GM10248 (cell line): ENCODE data around the gene CAVIN1.

ENCODE experiments used
- CTCF ChIA-PET: fragments of 300-600 bp; sonication (Branson Sonifier 250); formaldehyde crosslinking; extraction: SDS; loops from one replicate; lab custom pipeline; 2021; ENCODE audit warnings: antibody characterized with exemption; lab: Yijun Ruan, JAX
- POLR2A ChIA-PET: fragments of 350-650 bp; sonication (Branson Sonifier 250); formaldehyde crosslinking; extraction: SDS; loops from one replicate; lab custom pipeline; 2020; ENCODE audit warnings: antibody characterized with exemption; lab: Yijun Ruan, JAX
- DNase-seq: peaks from one replicate; pipeline ENCODE4 v3.0.0; 2012; ENCODE audit errors: extremely low spot score
- TF ChIP-seq, protein P1 (sequence below): IDR thresholded peaks from 2 replicates; pipeline ENCODE4 v1.5.1; 2012; ENCODE audit warnings: mild to moderate bottlenecking, low read depth; ENCODE audit errors: extremely low read depth, missing control alignments, control extremely low read depth

The CAVIN1 gene

DNA sequence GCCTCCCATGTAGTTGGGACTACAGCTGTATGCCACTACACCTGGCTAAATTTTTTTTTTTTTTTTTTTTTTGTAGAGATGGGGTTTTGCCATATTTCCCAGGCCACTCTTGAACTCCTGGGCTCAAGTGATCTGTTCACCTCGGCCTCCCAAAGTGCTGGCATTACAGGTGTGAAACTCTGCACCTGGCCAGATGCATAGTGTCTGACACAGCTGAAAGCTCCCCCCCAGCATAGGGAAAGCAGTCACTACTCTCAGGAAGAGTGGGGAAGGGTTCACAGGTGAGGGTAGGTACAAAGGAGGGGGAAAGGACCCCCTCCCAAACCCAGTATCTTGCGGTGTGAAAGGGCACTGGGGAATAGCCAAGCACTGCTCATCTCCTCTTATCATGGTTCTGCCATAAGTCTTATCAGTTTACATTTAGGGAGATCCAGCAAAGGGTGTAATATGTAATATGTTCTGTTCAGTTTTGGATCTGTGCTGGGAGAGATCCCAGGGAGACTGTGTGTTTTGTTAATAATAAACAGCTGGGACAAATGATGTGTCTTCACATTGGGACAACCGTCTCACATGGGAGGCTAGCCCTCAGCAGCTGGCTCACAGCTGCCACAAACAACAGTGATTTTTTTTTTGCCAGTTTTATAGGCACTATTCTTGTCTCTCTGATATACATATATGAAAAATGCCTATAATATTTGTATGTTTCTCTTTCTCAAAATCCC, 6.8 kb upstream of the CAVIN1 start:
- TF ChIP-seq, protein P1, sequence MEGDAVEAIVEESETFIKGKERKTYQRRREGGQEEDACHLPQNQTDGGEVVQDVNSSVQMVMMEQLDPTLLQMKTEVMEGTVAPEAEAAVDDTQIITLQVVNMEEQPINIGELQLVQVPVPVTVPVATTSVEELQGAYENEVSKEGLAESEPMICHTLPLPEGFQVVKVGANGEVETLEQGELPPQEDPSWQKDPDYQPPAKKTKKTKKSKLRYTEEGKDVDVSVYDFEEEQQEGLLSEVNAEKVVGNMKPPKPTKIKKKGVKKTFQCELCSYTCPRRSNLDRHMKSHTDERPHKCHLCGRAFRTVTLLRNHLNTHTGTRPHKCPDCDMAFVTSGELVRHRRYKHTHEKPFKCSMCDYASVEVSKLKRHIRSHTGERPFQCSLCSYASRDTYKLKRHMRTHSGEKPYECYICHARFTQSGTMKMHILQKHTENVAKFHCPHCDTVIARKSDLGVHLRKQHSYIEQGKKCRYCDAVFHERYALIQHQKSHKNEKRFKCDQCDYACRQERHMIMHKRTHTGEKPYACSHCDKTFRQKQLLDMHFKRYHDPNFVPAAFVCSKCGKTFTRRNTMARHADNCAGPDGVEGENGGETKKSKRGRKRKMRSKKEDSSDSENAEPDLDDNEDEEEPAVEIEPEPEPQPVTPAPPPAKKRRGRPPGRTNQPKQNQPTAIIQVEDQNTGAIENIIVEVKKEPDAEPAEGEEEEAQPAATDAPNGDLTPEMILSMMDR = no peak
- CTCF ChIA-PET = interaction anchor here (1.4 to 2.7 kb wide), 5 partner anchors 8 to 97 kb away, joined by 3 to 12 read pairs (median 8); no protein-coding TSS in a partner anchor
- POLR2A ChIA-PET = no interaction called here
- DNase-seq = no peak

DNA sequence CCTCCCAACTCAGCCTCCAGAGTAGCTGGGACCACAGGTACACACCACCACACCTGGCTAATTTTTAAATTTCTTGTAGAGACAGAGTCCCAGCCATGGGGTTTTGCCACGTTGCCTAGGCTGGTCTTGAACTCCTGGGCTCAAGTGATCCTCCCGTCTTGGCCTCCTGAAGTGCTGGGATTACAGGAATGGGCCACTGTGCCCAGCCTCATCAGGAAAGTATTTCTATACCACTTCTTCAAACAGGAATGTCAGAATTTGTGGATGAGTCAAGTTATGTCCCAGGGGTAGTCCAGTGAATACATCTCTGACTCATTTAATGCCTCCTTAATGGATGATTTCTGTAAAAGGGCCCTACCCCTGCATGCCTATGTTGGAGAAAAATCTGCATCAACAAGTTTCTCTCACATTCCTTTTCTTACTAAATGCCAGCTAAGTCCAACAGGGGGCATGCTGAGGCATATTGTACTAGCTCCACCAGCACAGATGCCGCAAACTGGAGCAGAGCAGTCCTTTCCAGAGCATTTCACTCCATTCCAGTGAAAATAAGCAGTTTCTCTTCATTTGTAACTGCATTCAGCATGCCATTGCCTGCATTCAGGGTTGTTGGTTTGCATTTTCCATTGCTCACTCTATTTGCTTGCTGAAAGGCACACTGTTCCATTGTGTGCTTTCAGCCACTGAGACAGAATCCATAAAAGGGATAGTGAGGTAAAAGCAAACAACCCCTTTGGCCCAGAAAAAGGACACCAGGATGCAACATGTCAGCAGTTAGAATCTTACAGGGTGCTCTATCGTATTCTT, 5.3 kb upstream of the CAVIN1 start:
- ChIA-PET POLR2A (no interaction called here), CTCF (interaction anchor here (1.0 to 2.7 kb wide), 10 partner anchors 9 to 99 kb away, joined by 3 to 8 read pairs (median 4); no protein-coding TSS in a partner anchor)
- DNase-seq = peak; percentile 41
- TF ChIP-seq, protein P1 = peak; percentile 52

DNA sequence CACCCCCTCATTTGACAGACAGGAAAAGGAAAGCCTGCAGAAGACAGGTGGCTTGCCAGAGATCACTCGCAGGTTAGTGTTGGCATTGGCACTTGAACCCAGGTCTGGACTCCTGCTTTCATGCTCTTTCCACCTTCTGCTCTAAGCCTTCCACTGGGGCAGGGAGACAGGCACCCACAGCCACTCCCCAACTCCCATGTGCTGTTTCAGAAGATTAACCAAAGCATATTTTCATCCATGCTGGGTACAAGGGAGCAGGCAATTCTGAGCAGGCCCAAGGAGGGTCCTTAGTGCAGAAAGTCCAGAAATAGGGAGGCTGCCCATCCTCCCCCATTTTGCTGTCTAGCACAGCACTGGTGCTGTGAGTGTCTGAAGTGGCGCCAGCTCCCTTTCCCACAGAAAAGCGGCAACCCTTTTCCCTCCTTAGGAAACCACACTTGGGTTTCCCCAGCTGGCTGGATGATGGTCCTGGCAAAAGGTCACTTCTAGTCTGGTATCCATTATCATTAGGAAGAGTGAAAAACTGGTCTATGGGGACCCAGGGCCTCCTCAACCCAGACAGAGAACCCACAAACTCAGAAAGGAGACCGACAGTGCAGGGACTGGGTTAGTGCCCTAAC, 2.0 kb upstream of the CAVIN1 start:
- POLR2A ChIA-PET = interaction anchor here (0.6 kb wide), 1 partner anchor 421 kb away, joined by 3 read pairs; no protein-coding TSS in a partner anchor

DNA sequence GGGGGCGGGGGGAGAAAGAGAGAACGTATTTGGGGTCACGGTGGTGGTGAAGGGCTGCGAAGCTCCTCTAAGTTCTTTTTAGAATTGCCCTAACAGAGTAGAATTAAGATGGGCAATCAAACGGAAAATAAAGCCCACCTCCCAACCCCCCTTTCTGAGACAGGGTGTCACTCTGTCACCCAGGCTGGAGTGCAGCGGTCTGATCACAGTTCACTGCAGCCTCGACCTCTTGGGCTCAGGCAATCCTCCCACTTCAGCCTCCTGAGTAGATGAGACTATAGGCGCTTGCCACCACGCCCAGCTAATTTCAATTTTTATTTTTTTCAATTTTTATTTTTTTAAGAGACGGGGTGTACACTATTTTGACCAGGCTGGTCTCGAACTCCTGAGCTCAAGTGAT, 710 bp upstream of the CAVIN1 start:
- ChIA-PET CTCF (interaction anchor here (0.8 to 4.1 kb wide), 11 partner anchors 8 to 103 kb away, joined by 3 to 18 read pairs (median 4); no protein-coding TSS in a partner anchor), POLR2A (no interaction called here)
- TF ChIP-seq, protein P1 = no peak
- DNase-seq = no peak

More for the DNA sequence above, 2.0 kb upstream of the CAVIN1 start:
- DNase-seq = no peak
- TF ChIP-seq, protein P1 = no peak
- CTCF ChIA-PET = interaction anchor here (1.1 to 4.1 kb wide), 3 partner anchors 10 to 93 kb away, joined by 3 to 18 read pairs (median 13); no protein-coding TSS in a partner anchor

DNA sequence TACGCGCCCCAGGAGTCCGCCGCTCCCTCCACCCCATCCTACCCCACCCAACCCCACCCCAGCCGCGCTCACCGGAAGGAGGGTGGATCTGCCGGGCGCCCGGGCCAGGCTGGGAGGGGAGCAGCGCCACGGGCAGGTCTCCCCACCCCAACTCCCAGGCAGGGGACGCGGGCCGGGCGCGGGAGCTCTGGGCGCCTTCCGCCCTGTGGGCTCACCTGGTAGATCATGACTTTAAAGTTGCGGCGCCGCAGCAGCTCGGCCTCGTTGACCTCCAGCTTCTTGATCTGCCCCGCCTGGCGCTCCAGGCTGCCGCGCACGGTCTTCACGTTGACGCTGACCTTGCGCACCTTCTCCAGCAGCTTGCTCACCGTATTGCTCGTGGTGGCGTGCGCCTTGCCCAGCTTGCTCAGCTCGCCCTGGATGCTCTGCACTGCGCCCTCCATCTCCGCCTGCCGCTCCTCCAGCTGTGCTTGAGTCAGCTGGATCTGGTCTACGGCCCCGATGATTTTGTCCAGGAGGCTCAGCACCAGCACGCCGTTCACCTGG, 571 bp downstream of the CAVIN1 start:
- DNase-seq = peak; percentile 39
- TF ChIP-seq, protein P1 = no peak
- ChIA-PET POLR2A (no interaction called here), CTCF (interaction anchor here (1.2 to 2.4 kb wide), 11 partner anchors 9 to 200 kb away, joined by 3 to 9 read pairs (median 4); no protein-coding TSS in a partner anchor)
